ENCODE data around the gene PDCD7. TPM values are rescaled to one million over a fixed set of nuclear protein-coding genes. Genes with fewer than 3 reads are reported as not detected.
"Not testable (repeated sequence)": the region's sequence is repeated elsewhere in the genome, so short reads cannot be mapped to it uniquely, and the experiment has no call there.

PDCD7 gene
- polyA plus RNA-seq, 1 of the 3 experiments (the other 2 are of a cell fraction) = 15.3 TPM

GRCh38 chr15:65181582-65182353, 48.2 kb upstream of the PDCD7 start:
- not testable (repeated sequence) for H3K4me2 ChIP-seq, H3K9me2 ChIP-seq

GRCh38 chr15:65180167-65180566, 46.6 kb upstream of the PDCD7 start:
- Histone ChIP-seq H4K20me1 (ENCODE audit: insufficient read depth) (peaks cover 41% of the 10 kb centered on the region), H3K4me1 (ENCODE audit: control insufficient read depth in 1 of 2, insufficient read depth in 2 of 2, low read depth in 1 of 2, low read length in 1 of 2) (no peaks in the 10 kb centered on the region; a peak in 2 of 4 replicates), H3K4me3 (ENCODE audit: low read depth in 2 of 2, low read length in 1 of 2) (no peak overlapping the region), H2AFZ (ENCODE audit: low read depth) (no peak overlapping the region), H3K4me2 (no peak overlapping the region), H3K27me3 (ENCODE audit: insufficient read depth) (no peaks in the 10 kb centered on the region), H3K36me3 (replicated peaks in 1 of 2; ENCODE audit: control insufficient read depth in 1 of 2, insufficient read depth in 2 of 2, low read length in 1 of 2) (peaks cover 33 to 52% of the 10 kb centered on the region in 2 experiments), H3K9me3 (no peaks in the 10 kb centered on the region), H3K27ac (ENCODE audit: low read depth in 2 of 2, low read length in 1 of 2) (no peak overlapping the region), H3K9me2 (no peaks in the 10 kb centered on the region), H3F3A (replicated peaks; ENCODE audit: insufficient read depth) (peaks cover 3% of the 10 kb centered on the region), H3K79me2 (ENCODE audit: insufficient read depth) (peaks cover 85% of the 10 kb centered on the region), H3K9ac (no peak overlapping the region)
- CTCF ChIA-PET = interaction anchor here (0.7 to 1.0 kb wide), 4 partner anchors 12 to 107 kb away, joined by 3 read pairs; partner anchors contain the start of gene PARP16
- 93% methylated on average over 3 of the region's 3 CpGs for WGBS (ENCODE audit: low lambda C conversion rate)
- DNase-seq = no peak
- no peak for TF ChIP-seq RXRA (IDR thresholded peaks at IDR 0.05; ENCODE audit: borderline replicate concordance, low read depth)
- no peak for TF ChIP-seq MXI1 (IDR thresholded peaks at IDR 0.05; ENCODE audit: low read depth, low read length)
- TF ChIP-seq EZH2phosphoT487 (IDR thresholded peaks at IDR 0.05; ENCODE audit: borderline replicate concordance, low read depth) = no peak
- no peak for TF ChIP-seq GATA2 (CRISPR knock-in tag; IDR thresholded peaks at IDR 0.05)
- TF ChIP-seq SMC3 (IDR thresholded peaks at IDR 0.05; ENCODE audit: low read depth, low read length) = no peak
- no peak for TF ChIP-seq GABPA (IDR thresholded peaks at IDR 0.05; ENCODE audit: low read depth)
- POLR2A ChIA-PET = no interaction called here

More at GRCh38 chr15:65181582-65182353, 48.2 kb upstream of the PDCD7 start:
- peaks cover 41% of the 10 kb centered on the region for H4K20me1 ChIP-seq (ENCODE audit: insufficient read depth)
- WGBS (ENCODE audit: low lambda C conversion rate) = 93% methylated on average over 15 of the region's 15 CpGs
- peaks cover 76% of the 10 kb centered on the region for H3K79me2 ChIP-seq (ENCODE audit: insufficient read depth)
- not testable (repeated sequence) for DNase-seq; H3K27ac ChIP-seq (ENCODE audit: low read depth in 2 of 2, low read length in 1 of 2); H3F3A ChIP-seq (replicated peaks; ENCODE audit: insufficient read depth); H2AFZ ChIP-seq (ENCODE audit: low read depth); H3K4me1 ChIP-seq (ENCODE audit: control insufficient read depth in 1 of 2, insufficient read depth in 2 of 2, low read depth in 1 of 2, low read length in 1 of 2); H3K4me3 ChIP-seq (ENCODE audit: low read depth in 2 of 2, low read length in 1 of 2); H3K9me3 ChIP-seq; H3K9ac ChIP-seq; H3K27me3 ChIP-seq (ENCODE audit: insufficient read depth)
- CTCF ChIA-PET = interaction anchor here (1.3 to 2.7 kb wide), 3 partner anchors 12 to 116 kb away, joined by 3 to 9 read pairs (median 5); no protein-coding TSS in a partner anchor
- POLR2A ChIA-PET = interaction anchor here (0.6 to 0.7 kb wide), 2 partner anchors 62 to 131 kb away, joined by 3 to 4 read pairs; no protein-coding TSS in a partner anchor
- H3K36me3 ChIP-seq (replicated peaks in 1 of 2; ENCODE audit: control insufficient read depth in 1 of 2, insufficient read depth in 2 of 2, low read length in 1 of 2) = peaks cover 28 to 45% of the 10 kb centered on the region in 2 experiments

- ChIA-PET POLR2A (interaction anchor here (0.6 kb wide), 1 partner anchor 1327 kb away, joined by 3 read pairs; the partner anchor contains the start of gene ZWILCH), CTCF (interaction anchor here (1.0 to 1.7 kb wide), 3 partner anchors 93 to 144 kb away, joined by 3 to 4 read pairs (median 3); no protein-coding TSS in a partner anchor)
- Histone ChIP-seq H3K9me3 (no peaks in the 10 kb centered on the region), H3K4me3 (ENCODE audit: low read depth in 2 of 2, low read length in 1 of 2) (no peak overlapping the region), H3K4me2 (no peak overlapping the region), H3K4me1 (ENCODE audit: control insufficient read depth in 1 of 2, insufficient read depth in 2 of 2, low read depth in 1 of 2, low read length in 1 of 2) (no peaks in the 10 kb centered on the region; a peak in 1 of 4 replicates), H2AFZ (ENCODE audit: low read depth) (no peak overlapping the region), H3F3A (replicated peaks; ENCODE audit: insufficient read depth) (peaks cover 3% of the 10 kb centered on the region), H4K20me1 (ENCODE audit: insufficient read depth) (peaks cover 31% of the 10 kb centered on the region), H3K27me3 (ENCODE audit: insufficient read depth) (no peaks in the 10 kb centered on the region), H3K9ac (no peak overlapping the region), H3K9me2 (no peaks in the 10 kb centered on the region), H3K27ac (ENCODE audit: low read depth in 2 of 2, low read length in 1 of 2) (no peak overlapping the region), H3K79me2 (ENCODE audit: insufficient read depth) (peaks cover 83% of the 10 kb centered on the region), H3K36me3 (replicated peaks in 1 of 2; ENCODE audit: control insufficient read depth in 1 of 2, insufficient read depth in 2 of 2, low read length in 1 of 2) (peaks cover 33 to 67% of the 10 kb centered on the region in 2 experiments)
- WGBS (ENCODE audit: low lambda C conversion rate) = 27% methylated on average over 1 of the region's 1 CpG
- no peak for DNase-seq
- TF ChIP-seq RCOR1 (IDR thresholded peaks at IDR 0.05; ENCODE audit: low read length) (no peak), FOXJ3 (CRISPR knock-in tag; IDR thresholded peaks at IDR 0.05) (no peak), SIN3A (IDR thresholded peaks at IDR 0.05; ENCODE audit: borderline replicate concordance, low read depth, low read length) (no peak), MAX (IDR thresholded peaks at IDR 0.05; ENCODE audit: low read depth) (no peak), RAD21 (IDR thresholded peaks at IDR 0.05; ENCODE audit: low read length) (no peak), EZH2phosphoT487 (IDR thresholded peaks at IDR 0.05; ENCODE audit: borderline replicate concordance, low read depth) (no peak), CHD2 (IDR thresholded peaks at IDR 0.05; ENCODE audit: low read length, partially characterized antibody) (no peak), GABPA (IDR thresholded peaks at IDR 0.05; ENCODE audit: low read depth) (no peak), SMC3 (IDR thresholded peaks at IDR 0.05; ENCODE audit: low read depth, low read length) (no peak), NRF1 (IDR thresholded peaks at IDR 0.05; ENCODE audit: low read depth, low read length) (no peak), ZBTB33 (IDR thresholded peaks at IDR 0.05; ENCODE audit: borderline replicate concordance, low read depth) (no peak), RFX5 (IDR thresholded peaks at IDR 0.05; ENCODE audit: low read length) (no peak), MXI1 (IDR thresholded peaks at IDR 0.05; ENCODE audit: low read depth, low read length) (no peak), FOSL2 (IDR thresholded peaks at IDR 0.05; ENCODE audit: borderline replicate concordance, low read depth) (no peak), ELF1 (IDR thresholded peaks at IDR 0.05) (no peak)
Observed at GRCh38 chr15:65177901-65178300, 44.3 kb upstream of the PDCD7 start.
